Suprapubic skin (tissue), 4 donors: ENCODE measurements around the gene PRB3. TPM values are rescaled to one million over a fixed set of nuclear protein-coding genes. Genes with fewer than 3 reads are reported as not detected.

ENCODE experiments used
- DNase-seq, 2 donors: peaks; one replicate each; pipeline ENCODE4 v3.0.0-alpha.2; 2019; ENCODE audit warnings: low spot score in 2 of 2
- H3K27ac ChIP-seq: fragments of 200-600 bp; sonication (generic); one replicate; pipeline ENCODE4 v1.5.1; 2019
- H3K27me3 ChIP-seq: fragments of 200-600 bp; sonication (generic); one replicate; pipeline ENCODE4 v1.5.1; 2019
- H3K36me3 ChIP-seq: fragments of 200-600 bp; sonication (generic); one replicate; pipeline ENCODE4 v1.5.1; 2019
- H3K4me1 ChIP-seq: fragments of 200-600 bp; sonication (generic); one replicate; pipeline ENCODE4 v1.5.1; 2019
- H3K4me3 ChIP-seq: fragments of 200-600 bp; sonication (generic); one replicate; pipeline ENCODE4 v1.5.1; 2019; ENCODE audit warnings: mild to moderate bottlenecking
- H3K9me3 ChIP-seq: fragments of 200-600 bp; sonication (generic); one replicate; pipeline ENCODE4 v1.5.1; 2019
- EP300 ChIP-seq: sonication (generic); formaldehyde crosslinking; IDR thresholded peaks from one replicate; pipeline ENCODE4 v1.6.1; 2017; ENCODE audit warnings: antibody characterized with exemption
- POLR2A ChIP-seq, 2 donors: fragments of 450-650 bp; IDR thresholded peaks; one replicate each; pipeline ENCODE4 v1.6.1; 2017; ENCODE audit warnings: antibody characterized with exemption in 2 of 2, mild to moderate bottlenecking in 2 of 2, moderate library complexity in 2 of 2
- POLR2AphosphoS5 ChIP-seq, 3 donors: sonication (generic); formaldehyde crosslinking; IDR thresholded peaks; one replicate each; pipeline ENCODE4 v1.6.1; 2017; ENCODE audit warnings: antibody characterized with exemption in 3 of 3
- WGBS: methylation state at CpG from one replicate; pipeline ENCODE4 v1.1.5; 2018; 5-methylcytosine and 5-hydroxymethylcytosine counted together
- total RNA-seq, 4 donors: library from RNA; depleted of rRNA; stranded (reverse); fragments of >200 nt; gene quantifications; one replicate each; pipeline ENCODE4 v1.1.0, GENCODE V29; 2016
- TF ChIP-seq, protein P1 (sequence below), 2 donors: fragments of 200-600 bp in 1 of 2; fragments of 450-650 bp in 1 of 2; sonication (generic) in 1 of 2; IDR thresholded peaks; one replicate each; pipeline ENCODE4 v1.5.1; 2016 to 2019; ENCODE audit warnings: antibody characterized with exemption in 2 of 2, mild to moderate bottlenecking in 1 of 2, moderate library complexity in 1 of 2

Gene PRB3
- total RNA-seq, 4 donors from 2014 or later = 0.81 TPM; not detected in 3

DNA sequence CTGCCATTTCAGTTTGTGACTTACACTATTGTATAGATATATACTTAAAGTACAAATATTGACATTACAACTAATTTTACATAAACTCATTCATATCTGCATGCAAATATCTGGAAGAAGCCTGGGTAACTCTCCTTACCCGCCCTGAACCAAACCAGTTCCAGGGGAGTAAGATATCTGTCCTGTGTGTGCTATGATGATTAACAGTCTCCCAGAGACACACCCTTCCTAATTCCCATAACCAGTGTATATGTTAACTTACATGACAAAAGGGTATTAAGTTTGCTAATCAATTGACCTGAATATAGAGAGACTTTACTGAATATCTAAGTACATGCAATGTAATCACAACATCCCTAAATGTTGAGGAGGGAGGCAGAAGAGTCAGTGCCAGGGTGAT, 23.0 kb downstream of the PRB3 start:
- Histone ChIP-seq H3K9me3 (no peaks in the 10 kb centered on the region), H3K36me3 (no peaks in the 10 kb centered on the region), H3K4me3 (no peak overlapping the region), H3K27me3 (no peaks in the 10 kb centered on the region), H3K27ac (no peak overlapping the region), H3K4me1 (no peaks in the 10 kb centered on the region)
- no peak for DNase-seq
- TF ChIP-seq, protein P1, sequence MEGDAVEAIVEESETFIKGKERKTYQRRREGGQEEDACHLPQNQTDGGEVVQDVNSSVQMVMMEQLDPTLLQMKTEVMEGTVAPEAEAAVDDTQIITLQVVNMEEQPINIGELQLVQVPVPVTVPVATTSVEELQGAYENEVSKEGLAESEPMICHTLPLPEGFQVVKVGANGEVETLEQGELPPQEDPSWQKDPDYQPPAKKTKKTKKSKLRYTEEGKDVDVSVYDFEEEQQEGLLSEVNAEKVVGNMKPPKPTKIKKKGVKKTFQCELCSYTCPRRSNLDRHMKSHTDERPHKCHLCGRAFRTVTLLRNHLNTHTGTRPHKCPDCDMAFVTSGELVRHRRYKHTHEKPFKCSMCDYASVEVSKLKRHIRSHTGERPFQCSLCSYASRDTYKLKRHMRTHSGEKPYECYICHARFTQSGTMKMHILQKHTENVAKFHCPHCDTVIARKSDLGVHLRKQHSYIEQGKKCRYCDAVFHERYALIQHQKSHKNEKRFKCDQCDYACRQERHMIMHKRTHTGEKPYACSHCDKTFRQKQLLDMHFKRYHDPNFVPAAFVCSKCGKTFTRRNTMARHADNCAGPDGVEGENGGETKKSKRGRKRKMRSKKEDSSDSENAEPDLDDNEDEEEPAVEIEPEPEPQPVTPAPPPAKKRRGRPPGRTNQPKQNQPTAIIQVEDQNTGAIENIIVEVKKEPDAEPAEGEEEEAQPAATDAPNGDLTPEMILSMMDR (IDR thresholded peaks at IDR 0.05) = no peak
- TF ChIP-seq POLR2AphosphoS5 (IDR thresholded peaks at IDR 0.05) (no peak), EP300 (no peak), POLR2A (IDR thresholded peaks at IDR 0.05) (no peak)
- 56% methylated on average over 1 of the region's 1 CpG for WGBS

DNA sequence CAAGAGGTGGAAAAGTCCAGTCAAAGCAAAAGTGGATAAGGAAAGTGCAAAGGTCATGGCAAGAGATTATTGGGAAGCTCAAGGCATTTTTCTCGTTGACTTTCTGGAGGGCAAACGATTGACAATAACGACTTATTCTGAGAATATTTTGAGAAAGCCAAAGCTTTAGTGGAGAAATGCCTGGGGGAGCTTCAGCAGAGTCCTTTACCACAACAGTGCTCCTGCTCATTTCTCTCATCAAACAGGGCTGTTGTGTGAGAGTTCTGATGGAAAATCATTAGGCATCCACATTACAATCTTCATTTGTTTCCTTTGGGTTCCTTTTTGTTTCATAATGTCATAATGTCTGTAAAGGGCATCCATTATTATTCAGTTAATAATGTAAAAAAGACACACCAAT, 26.9 kb downstream of the PRB3 start:
- no peak overlapping the region for H3K27ac ChIP-seq
- TF ChIP-seq EP300 = no peak
- no peak for TF ChIP-seq POLR2AphosphoS5 (IDR thresholded peaks at IDR 0.05)
- TF ChIP-seq POLR2A (IDR thresholded peaks at IDR 0.05) = no peak
- TF ChIP-seq, protein P1 (IDR thresholded peaks at IDR 0.05) = no peak
- no peak for DNase-seq
- no peaks in the 10 kb centered on the region for H3K9me3 ChIP-seq
- H3K4me3 ChIP-seq = no peak overlapping the region
- WGBS = 63% methylated on average over 3 of the region's 3 CpGs
- H3K27me3 ChIP-seq = no peaks in the 10 kb centered on the region
- H3K36me3 ChIP-seq = no peaks in the 10 kb centered on the region
- no peaks in the 10 kb centered on the region for H3K4me1 ChIP-seq

DNA sequence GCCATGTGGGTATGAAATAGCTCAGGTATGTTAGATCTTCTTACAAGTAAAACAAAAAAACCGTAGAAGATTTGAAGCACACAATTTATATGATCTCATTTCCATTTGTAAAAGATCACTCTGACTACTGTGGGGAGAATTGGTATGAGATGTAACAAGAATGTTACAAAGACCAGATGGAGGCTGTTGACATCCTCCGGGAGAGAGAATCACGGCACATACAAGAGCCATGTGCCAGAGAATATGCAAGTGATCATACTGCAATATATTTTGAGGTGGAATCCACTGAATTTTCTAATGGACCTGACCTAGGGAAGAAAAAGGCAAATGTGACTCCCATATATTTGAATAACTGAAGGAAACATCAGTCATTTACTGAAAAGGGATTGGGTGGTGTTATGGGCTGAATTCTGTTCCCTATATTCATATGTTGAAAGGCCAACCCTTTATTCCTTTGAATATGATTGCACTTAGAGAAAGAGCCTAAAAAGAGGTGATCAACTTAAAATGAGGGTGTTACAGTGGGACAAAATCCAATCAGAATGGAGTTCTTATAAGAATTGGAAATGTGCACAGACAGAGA, 29.1 kb downstream of the PRB3 start:
- no peak for TF ChIP-seq POLR2A (IDR thresholded peaks at IDR 0.05)
- TF ChIP-seq EP300 = no peak
- TF ChIP-seq, protein P1 (IDR thresholded peaks at IDR 0.05) = no peak
- TF ChIP-seq POLR2AphosphoS5 (IDR thresholded peaks at IDR 0.05) = no peak
- 59% methylated on average over 3 of the region's 3 CpGs for whole genome bisulfite sequencing

DNA sequence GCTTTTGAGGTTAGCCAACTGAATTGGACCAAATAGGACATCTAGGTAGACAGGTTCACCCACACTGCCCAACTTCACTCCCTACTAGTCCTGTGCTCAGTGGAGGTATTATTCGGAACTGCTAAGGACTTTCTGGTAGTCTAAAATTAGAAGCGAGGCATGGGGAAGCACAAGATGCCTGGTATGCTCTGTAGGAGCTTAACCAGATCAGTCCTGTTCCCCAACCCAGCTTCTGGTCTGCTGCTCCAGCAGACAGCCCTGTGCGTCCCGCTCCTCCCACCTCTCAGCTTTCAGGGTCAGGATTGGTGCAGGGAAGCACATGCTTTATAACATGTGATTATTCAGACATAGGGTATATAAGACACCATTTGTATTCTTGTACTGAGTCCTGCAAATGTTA, 31.2 kb downstream of the PRB3 start:
- no peaks in the 10 kb centered on the region for H3K36me3 ChIP-seq
- H3K27ac ChIP-seq = no peak overlapping the region
- no peaks in the 10 kb centered on the region for H3K27me3 ChIP-seq
- TF ChIP-seq, protein P1 (IDR thresholded peaks at IDR 0.05) = no peak
- TF ChIP-seq POLR2AphosphoS5 (IDR thresholded peaks at IDR 0.05) (no peak), POLR2A (IDR thresholded peaks at IDR 0.05) (no peak), EP300 (no peak)
- H3K9me3 ChIP-seq = no peaks in the 10 kb centered on the region
- no peak for DNase-seq
- WGBS = 82% methylated on average over 4 of the region's 4 CpGs
- H3K4me3 ChIP-seq = no peak overlapping the region
- no peaks in the 10 kb centered on the region for H3K4me1 ChIP-seq

More for the DNA sequence above, 29.1 kb downstream of the PRB3 start:
- no peaks in the 10 kb centered on the region for H3K27me3 ChIP-seq
- H3K27ac ChIP-seq = no peak overlapping the region
- H3K4me1 ChIP-seq = no peaks in the 10 kb centered on the region
- H3K9me3 ChIP-seq = no peaks in the 10 kb centered on the region
- no peaks in the 10 kb centered on the region for H3K36me3 ChIP-seq
- DNase-seq = no peak
- H3K4me3 ChIP-seq = no peak overlapping the region

DNA sequence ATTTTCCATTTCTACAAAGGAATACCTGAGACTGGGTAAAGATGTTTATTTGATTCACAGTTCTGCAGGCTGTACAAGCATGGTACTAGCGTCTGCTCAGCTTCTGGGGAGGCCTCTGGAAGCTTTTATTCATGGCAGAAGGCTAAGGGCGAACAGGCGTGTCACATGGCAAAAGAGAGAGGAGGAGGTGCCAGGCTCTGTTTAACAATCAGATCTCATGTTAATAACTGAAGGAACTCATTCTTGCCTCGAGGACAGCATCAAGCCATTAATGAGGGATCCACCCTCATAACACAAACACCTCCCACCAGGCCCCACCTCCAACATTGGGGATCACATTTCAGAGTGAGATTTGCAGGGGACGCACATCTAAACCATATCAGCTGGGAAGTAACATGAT, 36.0 kb downstream of the PRB3 start:
- WGBS = 50% methylated on average over 5 of the region's 5 CpGs
- Histone ChIP-seq H3K9me3 (peaks cover 6% of the 10 kb centered on the region), H3K4me3 (no peak overlapping the region), H3K36me3 (no peaks in the 10 kb centered on the region), H3K4me1 (no peaks in the 10 kb centered on the region), H3K27ac (no peak overlapping the region), H3K27me3 (no peaks in the 10 kb centered on the region)
- no peak for DNase-seq
- TF ChIP-seq POLR2A (IDR thresholded peaks at IDR 0.05) (no peak), EP300 (no peak), POLR2AphosphoS5 (IDR thresholded peaks at IDR 0.05) (no peak)
- TF ChIP-seq, protein P1 (IDR thresholded peaks at IDR 0.05) = no peak
